ENCODE data around the gene SLC11A2. TPM values are rescaled to one million over a fixed set of nuclear protein-coding genes. Genes with fewer than 3 reads are reported as not detected.

SLC11A2 gene
- total RNA-seq, 1 experiment from 2014 or later, result 47.9 TPM

DNA sequence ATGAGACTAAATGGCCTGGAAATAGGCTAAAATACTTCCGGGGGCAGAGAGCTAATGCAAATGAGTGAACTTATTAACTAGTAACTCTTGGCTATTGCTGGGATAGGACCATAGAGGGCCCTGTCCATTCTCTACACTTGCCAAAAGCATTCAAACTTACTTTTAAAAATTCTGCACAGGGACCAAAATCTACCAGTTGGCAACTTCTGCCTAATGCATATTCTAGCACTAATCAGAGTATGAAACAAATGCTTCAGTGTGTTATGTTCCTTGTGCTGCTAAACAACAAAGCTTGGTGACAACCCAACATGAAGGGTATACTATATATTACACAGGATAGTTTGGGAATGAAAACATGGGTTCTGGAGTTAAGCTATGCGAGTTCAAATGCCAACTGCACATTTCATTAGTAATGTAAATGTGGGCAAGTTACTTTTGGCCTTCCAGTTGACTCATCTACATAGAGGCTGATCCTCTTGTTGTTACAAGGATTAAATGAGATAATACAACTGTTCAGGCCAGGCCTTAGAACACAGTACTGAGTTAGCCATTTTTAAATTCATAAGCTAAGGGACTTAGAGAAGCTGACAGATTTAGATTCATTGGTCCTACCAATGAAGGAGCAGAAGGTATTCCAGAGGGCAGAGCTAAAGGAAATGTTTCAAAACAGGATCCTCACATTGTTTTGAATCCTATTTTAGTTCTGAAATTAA is 41.4 kb downstream of the SLC11A2 start:
- Histone ChIP-seq H3K23me2 (ENCODE audit: insufficient read length, low read depth, low read length, poor library complexity, severe bottlenecking) (no peaks in the 10 kb centered on the region), H4K5ac (ENCODE audit: insufficient read length, low read depth, low read length) (no peak overlapping the region), H3K4me2 (ENCODE audit: insufficient read depth, insufficient read length, low read length) (no peak overlapping the region), H2BK12ac (ENCODE audit: insufficient read length, low read depth, low read length) (no peak overlapping the region), H3K9me3 (ENCODE audit: control insufficient read depth, low read depth, low read length) (no peaks in the 10 kb centered on the region), H3K23ac (ENCODE audit: insufficient read length, low read depth, low read length) (no peak overlapping the region), H2BK5ac (ENCODE audit: insufficient read length, low read length) (no peak overlapping the region), H3K27ac (ENCODE audit: insufficient read length, low read depth, low read length) (no peak overlapping the region), H4K8ac (replicated peaks; ENCODE audit: insufficient read length, low read depth, low read length) (no peak overlapping the region), H2BK15ac (ENCODE audit: low read depth, low read length) (no peak overlapping the region), H3K4me1 (ENCODE audit: insufficient read depth, low read length) (no peaks in the 10 kb centered on the region), H3K4ac (ENCODE audit: low read depth, low read length) (no peak overlapping the region), H4K20me1 (ENCODE audit: control insufficient read depth, insufficient read depth, insufficient read length) (no peaks in the 10 kb centered on the region), H3K14ac (ENCODE audit: insufficient read depth, low read length) (no peak overlapping the region), H3K56ac (ENCODE audit: insufficient read length, low read depth, low read length) (no peak overlapping the region), H3K18ac (ENCODE audit: insufficient read length, low read depth, low read length) (no peak overlapping the region), H3T11ph (ENCODE audit: low read length) (no peak overlapping the region), H4K91ac (ENCODE audit: insufficient read length, low read depth, low read length) (no peak overlapping the region), H2AFZ (ENCODE audit: low read length) (no peak overlapping the region), H3K79me2 (ENCODE audit: insufficient read depth, low read length) (no peaks in the 10 kb centered on the region), H2BK20ac (ENCODE audit: low read depth, low read length, poor library complexity, severe bottlenecking) (no peak overlapping the region), H3K79me1 (ENCODE audit: insufficient read depth, low read depth, low read length, poor library complexity, severe bottlenecking) (no peaks in the 10 kb centered on the region), H3K27me3 (ENCODE audit: insufficient read depth, low read length) (no peaks in the 10 kb centered on the region), H2BK120ac (ENCODE audit: low read depth, low read length, poor library complexity, severe bottlenecking) (no peak overlapping the region), H3K9ac (ENCODE audit: extremely low read depth, insufficient read length, low read length) (no peak overlapping the region), H2AK5ac (ENCODE audit: insufficient read length, low read length) (no peak overlapping the region)
- DNase-seq, result no peak
- Mint-ChIP-seq H3K4me1 (peaks cover 2 to 13% of the 10 kb centered on the region in 2 experiments), H3K36me3 (ENCODE audit: insufficient read depth in 1 of 3, low read depth in 3 of 3) (peaks cover 1 to 18% (median 9%) of the 10 kb centered on the region in 3 experiments; a peak in 5 of 7 replicates), H3K4me3 (no peak overlapping the region), H3K27me3 (ENCODE audit: low read depth) (no peaks in the 10 kb centered on the region), H3K9me3 (no peaks in the 10 kb centered on the region), H3K27ac (no peak overlapping the region)
- TF ChIP-seq, protein P1, sequence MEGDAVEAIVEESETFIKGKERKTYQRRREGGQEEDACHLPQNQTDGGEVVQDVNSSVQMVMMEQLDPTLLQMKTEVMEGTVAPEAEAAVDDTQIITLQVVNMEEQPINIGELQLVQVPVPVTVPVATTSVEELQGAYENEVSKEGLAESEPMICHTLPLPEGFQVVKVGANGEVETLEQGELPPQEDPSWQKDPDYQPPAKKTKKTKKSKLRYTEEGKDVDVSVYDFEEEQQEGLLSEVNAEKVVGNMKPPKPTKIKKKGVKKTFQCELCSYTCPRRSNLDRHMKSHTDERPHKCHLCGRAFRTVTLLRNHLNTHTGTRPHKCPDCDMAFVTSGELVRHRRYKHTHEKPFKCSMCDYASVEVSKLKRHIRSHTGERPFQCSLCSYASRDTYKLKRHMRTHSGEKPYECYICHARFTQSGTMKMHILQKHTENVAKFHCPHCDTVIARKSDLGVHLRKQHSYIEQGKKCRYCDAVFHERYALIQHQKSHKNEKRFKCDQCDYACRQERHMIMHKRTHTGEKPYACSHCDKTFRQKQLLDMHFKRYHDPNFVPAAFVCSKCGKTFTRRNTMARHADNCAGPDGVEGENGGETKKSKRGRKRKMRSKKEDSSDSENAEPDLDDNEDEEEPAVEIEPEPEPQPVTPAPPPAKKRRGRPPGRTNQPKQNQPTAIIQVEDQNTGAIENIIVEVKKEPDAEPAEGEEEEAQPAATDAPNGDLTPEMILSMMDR (conservative IDR thresholded peaks at IDR 0.05), result no peak
- no CpG with 5 or more reads among the region's 2 CpGs for WGBS (ENCODE audit: extremely low coverage, insufficient read length, low lambda C conversion rate)

Measured in H9 (cell line).